Measurements from ENCODE around the gene PMM1. TPM values are rescaled to one million over a fixed set of nuclear protein-coding genes. Genes with fewer than 3 reads are reported as not detected.
"Not testable (repeated sequence)": the region's sequence is repeated elsewhere in the genome, so short reads cannot be mapped to it uniquely, and the experiment has no call there.

Gene PMM1
- polyA plus RNA-seq, 1 donor from 2014 or later = 55.5 TPM

DNA sequence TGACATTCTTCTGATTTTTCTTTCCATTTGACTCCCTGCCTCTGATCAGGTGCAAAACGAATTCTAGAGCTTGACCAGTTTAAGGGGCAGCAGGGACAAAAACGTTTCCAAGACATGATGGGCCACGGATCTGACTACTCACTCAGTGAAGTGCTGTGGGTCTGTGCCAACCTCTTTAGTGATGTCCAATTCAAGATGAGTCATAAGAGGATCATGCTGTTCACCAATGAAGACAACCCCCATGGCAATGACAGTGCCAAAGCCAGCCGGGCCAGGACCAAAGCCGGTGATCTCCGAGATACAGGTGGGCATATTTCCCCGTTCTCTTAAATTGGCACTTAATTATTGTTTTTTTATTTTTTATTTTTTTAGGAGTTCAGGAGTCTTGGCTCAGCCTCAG is 46.8 kb upstream of the PMM1 start:
- Histone ChIP-seq H3K79me2 (replicated peaks; ENCODE audit: insufficient read depth, low read length) (no peaks in the 10 kb centered on the region), H3K9ac (ENCODE audit: low read length) (no peak overlapping the region), H3K27ac (ENCODE audit: low read length) (no peak overlapping the region), H3K9me2 (ENCODE audit: insufficient read depth, low read length) (no peaks in the 10 kb centered on the region), H2AFZ (ENCODE audit: low read depth, low read length) (no peak overlapping the region), H3K36me3 (ENCODE audit: insufficient read depth, low read length) (peaks cover under 1% of the 10 kb centered on the region), H3F3A (ENCODE audit: insufficient read depth, low read length, poor library complexity, severe bottlenecking) (no peaks in the 10 kb centered on the region), H3K4me2 (ENCODE audit: low read length) (no peak overlapping the region), H3K27me3 (ENCODE audit: insufficient read depth, low read depth, low read length) (no peaks in the 10 kb centered on the region), H3K9me3 (ENCODE audit: low read length) (no peaks in the 10 kb centered on the region), H4K20me1 (ENCODE audit: insufficient read depth) (no peaks in the 10 kb centered on the region), H3K4me3 (ENCODE audit: low read length) (no peak overlapping the region)
- no peak for TF ChIP-seq TAF1 (IDR thresholded peaks at IDR 0.05; ENCODE audit: low read depth)
- TF ChIP-seq POLR2AphosphoS5 (IDR thresholded peaks at IDR 0.05) = no peak
- no peak for TF ChIP-seq SMC3 (conservative IDR thresholded peaks at IDR 0.05; ENCODE audit: poor library complexity)

DNA sequence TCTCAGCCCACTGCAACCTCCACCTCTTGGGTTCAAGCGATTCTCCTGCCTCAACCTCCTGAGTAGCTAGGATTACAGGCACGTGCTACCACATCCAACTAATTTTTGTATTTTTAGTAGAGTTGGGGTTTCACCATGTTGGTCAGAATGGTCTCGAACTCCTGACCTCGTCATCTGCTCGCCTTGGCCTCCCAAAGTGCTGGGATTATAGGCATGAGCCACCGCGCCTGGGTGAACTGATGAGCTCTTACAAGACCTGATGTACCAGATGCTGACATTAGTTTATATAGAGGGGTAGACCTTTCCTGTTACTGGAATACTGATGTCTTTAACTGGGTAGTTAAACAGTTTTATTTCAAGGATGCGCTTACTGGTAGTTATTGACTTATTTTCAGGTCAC is 45.0 kb upstream of the PMM1 start:
- H3K9me2 ChIP-seq (ENCODE audit: insufficient read depth, low read length); H4K20me1 ChIP-seq (ENCODE audit: insufficient read depth); H3K4me3 ChIP-seq (ENCODE audit: low read length); H3K9ac ChIP-seq (ENCODE audit: low read length); H3K27me3 ChIP-seq (ENCODE audit: insufficient read depth, low read depth, low read length); H3K36me3 ChIP-seq (ENCODE audit: insufficient read depth, low read length); H3K9me3 ChIP-seq (ENCODE audit: low read length); H2AFZ ChIP-seq (ENCODE audit: low read depth, low read length); H3K79me2 ChIP-seq (replicated peaks; ENCODE audit: insufficient read depth, low read length); H3K4me2 ChIP-seq (ENCODE audit: low read length); H3F3A ChIP-seq (ENCODE audit: insufficient read depth, low read length, poor library complexity, severe bottlenecking); H3K27ac ChIP-seq (ENCODE audit: low read length): not testable (repeated sequence)

- H4K20me1 ChIP-seq (ENCODE audit: insufficient read depth); H3K27ac ChIP-seq (ENCODE audit: low read length); H3K9me3 ChIP-seq (ENCODE audit: low read length); H3K27me3 ChIP-seq (ENCODE audit: insufficient read depth, low read depth, low read length); H3K9ac ChIP-seq (ENCODE audit: low read length); H3K9me2 ChIP-seq (ENCODE audit: insufficient read depth, low read length); H3K79me2 ChIP-seq (replicated peaks; ENCODE audit: insufficient read depth, low read length); H3K4me2 ChIP-seq (ENCODE audit: low read length); H3K4me3 ChIP-seq (ENCODE audit: low read length); H3K36me3 ChIP-seq (ENCODE audit: insufficient read depth, low read length); H3F3A ChIP-seq (ENCODE audit: insufficient read depth, low read length, poor library complexity, severe bottlenecking); H2AFZ ChIP-seq (ENCODE audit: low read depth, low read length): not testable (repeated sequence)
Observed at GRCh38 chr22:41631615-41632014, 42.0 kb upstream of the PMM1 start.

GRCh38 chr22:41631115-41631514 is 41.5 kb upstream of the PMM1 start:
- H4K20me1 ChIP-seq (ENCODE audit: insufficient read depth); H3K79me2 ChIP-seq (replicated peaks; ENCODE audit: insufficient read depth, low read length); H3K9me3 ChIP-seq (ENCODE audit: low read length); H3K4me3 ChIP-seq (ENCODE audit: low read length); H3K27me3 ChIP-seq (ENCODE audit: insufficient read depth, low read depth, low read length); H3K4me2 ChIP-seq (ENCODE audit: low read length); H3F3A ChIP-seq (ENCODE audit: insufficient read depth, low read length, poor library complexity, severe bottlenecking); H3K36me3 ChIP-seq (ENCODE audit: insufficient read depth, low read length); H3K27ac ChIP-seq (ENCODE audit: low read length); H2AFZ ChIP-seq (ENCODE audit: low read depth, low read length); H3K9ac ChIP-seq (ENCODE audit: low read length); H3K9me2 ChIP-seq (ENCODE audit: insufficient read depth, low read length): not testable (repeated sequence)

DNA sequence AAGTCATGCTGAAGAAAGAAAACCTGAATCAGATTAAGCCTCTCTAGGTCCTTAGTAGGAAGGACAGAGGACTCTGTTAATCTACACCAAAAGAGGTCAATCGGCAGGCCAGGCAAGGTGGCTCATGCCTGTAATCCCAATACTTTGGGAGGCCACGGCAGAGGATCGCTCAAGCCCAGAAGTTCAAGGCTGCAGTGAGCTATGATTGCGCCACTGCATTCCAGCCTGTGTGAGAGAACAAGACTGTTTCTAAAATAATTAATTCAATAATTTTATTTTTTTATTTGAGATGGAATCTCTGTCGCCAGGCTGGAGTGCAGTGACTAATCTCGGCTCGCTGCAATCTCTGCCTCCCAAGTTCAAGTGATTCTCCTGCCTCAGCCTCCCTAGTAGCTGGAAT is 35.9 kb upstream of the PMM1 start:
- H3K27me3 ChIP-seq (ENCODE audit: insufficient read depth, low read depth, low read length) = no peaks in the 10 kb centered on the region
- H3F3A ChIP-seq (ENCODE audit: insufficient read depth, low read length, poor library complexity, severe bottlenecking) = no peaks in the 10 kb centered on the region
- no peak overlapping the region for H3K9ac ChIP-seq (ENCODE audit: low read length)
- H3K9me3 ChIP-seq (ENCODE audit: low read length) = no peaks in the 10 kb centered on the region
- H2AFZ ChIP-seq (ENCODE audit: low read depth, low read length) = no peak overlapping the region
- H4K20me1 ChIP-seq (ENCODE audit: insufficient read depth) = no peaks in the 10 kb centered on the region
- H3K9me2 ChIP-seq (ENCODE audit: insufficient read depth, low read length) = no peaks in the 10 kb centered on the region
- H3K79me2 ChIP-seq (replicated peaks; ENCODE audit: insufficient read depth, low read length) = peaks cover 16% of the 10 kb centered on the region
- TF ChIP-seq MXI1 (conservative IDR thresholded peaks at IDR 0.05; ENCODE audit: poor library complexity, severe bottlenecking) = no peak
- no peak for TF ChIP-seq TAF1 (IDR thresholded peaks at IDR 0.05; ENCODE audit: low read depth)
- no peak for TF ChIP-seq REST (IDR thresholded peaks at IDR 0.05; ENCODE audit: borderline replicate concordance)
- TF ChIP-seq RAD21 (conservative IDR thresholded peaks at IDR 0.05) = no peak
- no peak for TF ChIP-seq SMC3 (conservative IDR thresholded peaks at IDR 0.05; ENCODE audit: poor library complexity)
- no peak overlapping the region for H3K27ac ChIP-seq (ENCODE audit: low read length)
- no peaks in the 10 kb centered on the region for H3K36me3 ChIP-seq (ENCODE audit: insufficient read depth, low read length)
- H3K4me3 ChIP-seq (ENCODE audit: low read length) = no peak overlapping the region
- no peak overlapping the region for H3K4me2 ChIP-seq (ENCODE audit: low read length)

All from neural cell (in vitro differentiated cells).